Smooth muscle cell of trachea (primary cell): Measurements from ENCODE around the gene OR2AT4. TPM values are rescaled to one million over a fixed set of nuclear protein-coding genes. Genes with fewer than 3 reads are reported as not detected.

Experiments used
- total RNA-seq: library from RNA; depleted of rRNA; stranded (reverse); fragments of >200 nt; gene quantifications from 2 replicates; pipeline ENCODE4 v1.2.1, GENCODE V29; 2014

Gene OR2AT4
- not detected in 2 replicates for total RNA-seq

GRCh38 chr11:75096456-75097172 is at the start of gene OR2AT4:
OR2AT4 (minus strand) TSS chr11:75096876.

Other genes with a start within 250 kb of the OR2AT4 start
- 20.5 and 23.7 TPM in 2 replicates for gene XRRA1, start 147.8 kb downstream of the OR2AT4 start, total RNA-seq
- gene SPCS2, start 147.6 kb downstream of the OR2AT4 start, total RNA-seq: 12.7 and 46.0 TPM in 2 replicates
- gene NEU3, start 107.9 kb downstream of the OR2AT4 start, total RNA-seq: 5.5 and 8.6 TPM in 2 replicates
- under 0.01 TPM in 1 of 2 replicates, not detected in the other for gene SLCO2B1, start 54.2 kb upstream of the OR2AT4 start, total RNA-seq
- gene TPBGL, start 143.9 kb upstream of the OR2AT4 start, total RNA-seq: under 0.01 TPM in 1 of 2 replicates, not detected in the other